GM21367 (cell line): ENCODE data around the gene ADAMTS12.

ENCODE experiments used
- ATAC-seq: cut with Tn5 transposase; IDR thresholded peaks from one replicate; pipeline ENCODE4 v1.9.1; 2021; ENCODE audit not compliant: unreplicated experiment

Gene ADAMTS12

GRCh38 chr5:33715661-33716060 lies 176.1 kb downstream of the ADAMTS12 start:
- ATAC-seq, result no peak

- ATAC-seq, result no peak
Measured at GRCh38 chr5:33713136-33713765, 178.5 kb downstream of the ADAMTS12 start.

GRCh38 chr5:33712664-33713063 lies 179.1 kb downstream of the ADAMTS12 start:
- no peak for ATAC-seq

- no peak for ATAC-seq
Measured at GRCh38 chr5:33711094-33711679, 180.6 kb downstream of the ADAMTS12 start.

- ATAC-seq, result no peak
Measured at GRCh38 chr5:33702867-33703266, 188.9 kb downstream of the ADAMTS12 start.

GRCh38 chr5:33701951-33702350 lies 189.8 kb downstream of the ADAMTS12 start:
- ATAC-seq, result no peak

GRCh38 chr5:33701251-33701650 lies 190.5 kb downstream of the ADAMTS12 start:
- no peak for ATAC-seq

GRCh38 chr5:33696411-33696810 lies 195.4 kb downstream of the ADAMTS12 start:
- no peak for ATAC-seq

GRCh38 chr5:33692980-33693379 lies 198.8 kb downstream of the ADAMTS12 start:
- no peak for ATAC-seq

GRCh38 chr5:33691856-33692255 lies 199.9 kb downstream of the ADAMTS12 start:
- ATAC-seq, result no peak

- ATAC-seq, result no peak
Measured at GRCh38 chr5:33690374-33691135, 201.2 kb downstream of the ADAMTS12 start.

- ATAC-seq, result no peak
Measured at GRCh38 chr5:33688526-33688925, 203.3 kb downstream of the ADAMTS12 start.

- no peak for ATAC-seq
Measured at GRCh38 chr5:33688066-33688465, 203.7 kb downstream of the ADAMTS12 start.

GRCh38 chr5:33685873-33686755 lies 205.7 kb downstream of the ADAMTS12 start:
- no peak for ATAC-seq

GRCh38 chr5:33684496-33685159 lies 207.2 kb downstream of the ADAMTS12 start:
- no peak for ATAC-seq

GRCh38 chr5:33679791-33680190 lies 212.0 kb downstream of the ADAMTS12 start:
- ATAC-seq, result no peak

- ATAC-seq, result peak; percentile 73
Measured at GRCh38 chr5:33675958-33676464, 215.8 kb downstream of the ADAMTS12 start.

- no peak for ATAC-seq
Measured at GRCh38 chr5:33671700-33672291, 220.0 kb downstream of the ADAMTS12 start.

GRCh38 chr5:33662722-33663427 lies 228.9 kb downstream of the ADAMTS12 start:
- ATAC-seq, result no peak
